HL-60/S4 treated with retinoic acid at 250 ng/mL for 4 days and 3 days (cell line): Measurements from ENCODE around the gene ABL1.

Source experiments
- in situ Hi-C: fragments of 300-500 bp; cut with MboI; formaldehyde crosslinking; loops from 2 replicates; pipeline ENCODE4 v1.7.0; 2022; ENCODE audit warnings: low sequenced_read_pairs

Gene ABL1

GRCh38 chr9:130887494-130888144, 52.6 kb downstream of the ABL1 start:
- in situ Hi-C loops = no loop called here

DNA sequence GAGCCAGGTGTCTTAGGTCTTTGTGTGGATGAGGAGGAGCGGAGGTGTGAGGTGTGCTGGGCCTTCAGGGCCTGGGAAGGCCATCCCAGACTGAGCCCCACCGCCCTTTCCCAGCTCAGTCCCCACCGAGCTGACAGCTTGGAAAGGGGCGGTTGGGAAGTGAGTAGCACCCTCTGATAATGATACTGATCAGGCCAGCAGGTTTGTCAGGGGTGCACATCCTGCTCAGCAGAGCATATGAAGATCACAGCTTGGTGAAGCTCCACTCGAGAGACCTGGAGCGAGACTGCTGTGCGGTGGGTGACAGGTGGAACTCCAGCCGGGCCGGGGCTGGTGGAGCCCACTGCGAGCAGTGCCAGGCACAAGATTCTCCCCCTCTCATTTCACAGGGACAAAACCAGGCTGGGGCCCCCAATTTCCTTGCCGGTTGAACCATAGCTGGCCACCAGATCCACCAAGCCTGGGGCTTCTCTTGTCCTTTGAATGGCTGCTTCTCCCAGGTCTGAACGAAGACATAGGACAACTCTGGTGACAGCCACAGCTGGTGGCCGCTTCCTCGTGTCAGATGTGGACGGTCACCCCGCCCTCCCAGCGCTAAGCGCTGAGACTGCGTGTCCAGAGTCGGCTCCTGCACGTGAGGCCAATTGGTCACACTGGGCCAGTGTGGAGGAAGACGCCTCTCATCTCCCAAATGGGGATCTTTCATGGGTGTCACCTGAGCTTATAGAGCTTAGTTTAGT, 53.3 kb downstream of the ABL1 start:
- in situ Hi-C loops = no loop called here

DNA sequence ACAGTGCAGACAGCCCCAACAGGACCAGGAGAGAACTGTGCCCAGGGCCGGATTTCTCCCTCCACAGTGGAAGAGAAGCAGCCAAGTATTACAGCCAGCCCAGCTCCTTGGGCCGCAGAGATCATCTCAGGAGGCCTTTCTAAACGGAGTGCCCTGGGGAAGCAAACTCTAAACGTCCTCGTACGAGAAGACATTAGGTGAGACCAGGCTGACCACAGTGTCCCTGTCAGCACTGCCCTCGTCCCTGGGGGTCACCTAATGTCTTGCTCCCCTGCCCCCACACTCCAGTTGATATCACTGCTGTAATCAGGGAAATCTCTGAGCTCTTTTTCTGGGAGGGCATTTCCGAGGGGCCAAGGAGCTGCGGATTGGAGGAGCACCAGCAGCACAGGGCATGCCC, 55.1 kb downstream of the ABL1 start:
- in situ Hi-C loops = no loop called here

- in situ Hi-C loops = no loop called here
These were observed 56.0 kb downstream of the ABL1 start for GRCh38 chr9:130890870-130891687.

DNA sequence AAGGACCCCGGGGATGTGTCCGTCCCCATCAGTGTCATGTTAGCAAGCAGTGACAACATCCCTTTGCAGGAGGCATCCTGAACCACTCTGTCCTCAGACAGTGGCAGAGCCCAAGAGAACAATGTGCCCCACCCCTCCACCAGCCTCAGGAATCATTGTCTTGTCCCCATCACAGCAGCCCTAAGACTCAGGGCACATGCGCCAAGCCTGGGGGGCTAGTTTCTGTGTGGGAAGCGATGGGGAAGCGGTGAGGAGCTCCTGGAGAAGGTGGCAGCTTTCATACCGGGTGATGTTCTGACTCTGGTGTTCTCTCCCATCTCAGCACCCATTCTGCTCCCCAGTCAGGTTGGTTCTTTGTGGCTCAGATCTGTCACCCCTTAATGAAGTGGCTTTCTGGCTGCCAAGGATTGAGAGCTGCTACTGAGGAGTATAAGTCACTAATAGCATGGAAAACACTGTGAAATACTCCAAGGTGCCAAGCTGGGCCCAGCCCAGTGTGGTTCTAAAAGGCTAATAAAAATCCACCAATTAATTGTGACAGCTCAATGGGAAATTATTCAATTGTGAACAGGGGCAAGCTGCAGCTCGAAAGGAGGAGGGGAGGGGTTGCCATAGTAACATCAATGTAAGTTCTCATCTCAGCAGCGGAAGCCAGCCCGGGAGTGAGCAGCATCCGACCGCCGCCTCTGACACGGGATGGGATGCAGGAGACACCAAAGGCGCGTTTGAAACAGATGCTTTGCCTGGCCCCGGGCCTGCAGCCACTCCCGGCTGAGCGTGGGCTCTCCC, 56.8 kb downstream of the ABL1 start:
- in situ Hi-C loops = no loop called here

- in situ Hi-C loops = no loop called here
These were observed 57.6 kb downstream of the ABL1 start for GRCh38 chr9:130892477-130893304.

GRCh38 chr9:130893341-130894101, 58.5 kb downstream of the ABL1 start:
- in situ Hi-C loops = no loop called here

DNA sequence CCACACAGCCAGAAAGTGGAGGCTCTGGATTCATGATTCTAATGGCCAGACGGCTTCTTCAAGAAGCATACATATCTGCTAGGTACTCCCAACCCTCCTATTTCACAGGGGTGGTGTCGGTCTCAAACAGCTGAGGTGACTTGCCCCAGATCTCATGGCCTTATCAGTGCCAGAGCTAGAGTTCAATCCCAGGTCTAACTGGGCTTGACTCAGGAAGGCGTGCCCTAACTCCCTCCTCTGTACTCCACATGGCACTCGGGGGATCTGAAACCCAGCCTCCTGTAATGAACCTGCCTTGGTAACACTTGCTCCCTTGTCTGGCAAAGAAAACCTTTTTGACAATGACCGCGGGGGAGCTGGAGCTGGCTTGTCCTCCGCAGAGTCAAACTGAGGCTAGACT, 59.5 kb downstream of the ABL1 start:
- in situ Hi-C loops = no loop called here

GRCh38 chr9:130895038-130895437, 60.0 kb downstream of the ABL1 start:
- in situ Hi-C loops = no loop called here

DNA sequence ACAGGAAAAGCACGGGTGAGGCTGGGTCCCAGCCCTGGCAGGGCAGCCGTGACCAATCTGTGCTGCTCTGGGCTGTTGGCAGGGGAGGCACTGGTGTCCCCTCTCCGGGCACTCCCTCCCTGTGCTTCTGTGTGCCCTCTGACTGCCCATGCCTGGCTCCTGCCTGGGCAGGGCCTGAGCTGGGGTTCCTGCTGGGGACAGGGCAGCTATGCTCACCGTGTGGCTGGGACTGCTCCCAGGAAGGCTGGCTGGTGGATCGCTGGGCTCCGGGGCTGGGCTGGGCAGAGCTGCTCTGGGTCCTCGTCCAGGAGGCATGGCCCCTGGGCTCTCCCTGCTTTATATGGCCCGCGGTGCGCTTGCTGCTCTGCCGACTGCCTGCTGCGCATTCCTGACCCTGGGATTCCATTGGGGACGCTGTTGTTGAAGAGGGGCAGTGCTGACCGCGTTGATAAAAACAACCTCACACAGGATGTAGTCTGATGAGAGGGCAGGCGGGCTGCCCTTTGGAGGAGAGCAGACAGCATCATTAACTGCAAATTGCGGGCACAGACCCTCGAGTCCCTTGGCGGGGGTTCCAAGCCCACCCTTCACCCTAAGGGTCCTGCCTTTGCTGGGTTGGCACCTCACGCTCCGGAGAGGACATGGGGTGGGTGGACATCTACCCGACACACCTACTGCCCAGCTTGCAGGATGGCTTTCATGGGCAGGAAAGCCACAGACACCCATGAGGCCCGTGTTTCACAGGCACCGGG, 60.6 kb downstream of the ABL1 start:
- in situ Hi-C loops = no loop called here

DNA sequence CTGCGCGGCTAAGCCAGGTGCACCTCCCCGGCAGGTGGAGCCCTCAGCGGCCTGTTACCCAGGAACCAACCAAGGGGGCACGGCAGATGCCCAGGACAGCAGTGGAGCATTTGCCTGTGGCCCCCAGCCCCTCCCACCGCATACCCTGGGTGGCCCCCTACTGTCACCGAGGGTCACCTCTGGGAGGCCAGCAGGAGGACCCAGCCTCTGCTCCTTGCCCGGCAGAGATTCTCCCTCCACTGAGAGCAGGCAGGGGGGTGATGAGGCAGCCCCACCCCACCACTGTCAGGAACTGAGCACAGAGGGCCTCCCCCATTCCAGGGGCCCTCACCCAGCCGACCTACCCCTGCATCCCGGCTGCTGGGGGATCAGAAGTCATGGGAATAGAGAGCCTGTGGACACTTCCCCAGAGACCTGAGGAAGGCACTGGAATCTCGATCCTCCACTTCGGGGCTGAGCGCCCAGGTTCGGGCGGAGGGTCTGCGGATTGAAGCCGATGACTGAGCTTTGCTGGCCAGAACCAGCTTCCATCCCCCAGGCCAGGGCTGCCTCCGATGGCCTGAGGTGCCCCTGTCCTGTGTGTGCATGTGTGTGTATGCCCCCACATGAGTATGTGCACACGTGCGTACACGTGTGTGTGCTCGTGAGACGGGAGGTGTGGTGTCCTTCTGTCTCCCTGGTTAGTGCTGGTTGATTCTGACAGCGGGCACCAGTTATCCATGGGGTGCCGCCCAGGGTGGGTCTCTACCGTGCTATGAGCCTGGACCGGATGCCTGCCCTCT, 61.4 kb downstream of the ABL1 start, which contains the start of gene QRFP:
Gene QRFP, minus strand, starts transcription at position 580 of the 782 bp plus-strand sequence. CDS start 2,974 bp downstream, outside the sequence.
- in situ Hi-C loops = no loop called here

DNA sequence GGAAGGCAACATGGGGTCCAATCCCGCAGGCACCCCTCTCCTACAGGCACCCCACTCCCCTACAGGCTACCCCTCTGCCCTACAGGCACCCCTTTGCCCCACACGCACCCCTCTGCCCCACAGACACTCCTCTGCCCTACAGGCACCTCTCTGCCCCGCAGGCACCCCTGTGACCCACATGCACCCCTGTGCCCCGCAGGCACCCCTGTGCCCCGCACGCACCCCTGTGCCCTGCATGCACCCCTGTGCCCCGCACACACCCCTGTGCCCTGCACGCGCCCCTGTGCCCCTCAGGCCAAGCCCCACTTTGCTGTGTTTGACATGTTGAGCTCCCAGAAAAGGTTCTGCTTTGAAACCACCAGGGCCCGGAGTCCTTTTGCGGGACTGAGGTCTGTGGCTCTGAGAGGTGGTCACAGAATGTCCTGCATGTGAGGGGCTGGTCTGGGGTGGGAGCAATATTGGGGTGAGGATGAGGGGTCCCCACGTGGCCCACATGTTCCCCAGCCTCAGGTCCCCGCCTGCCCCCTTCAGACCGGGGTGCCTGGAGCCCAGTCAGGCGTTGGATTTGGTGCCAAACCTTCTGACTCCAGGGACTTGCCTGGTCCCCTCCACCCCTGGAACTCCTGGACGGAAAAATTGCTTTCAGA, 62.2 kb downstream of the ABL1 start:
- in situ Hi-C loops = no loop called here

- in situ Hi-C loops = no loop called here
These were observed 62.9 kb downstream of the ABL1 start for GRCh38 chr9:130897848-130898551.

GRCh38 chr9:130898552-130898852, 63.4 kb downstream of the ABL1 start:
- in situ Hi-C loops = no loop called here

- in situ Hi-C loops = no loop called here
These were observed 64.1 kb downstream of the ABL1 start for GRCh38 chr9:130899051-130899748.
